NB4 (cell line): Measurements from ENCODE around the gene HAO1.
"Not testable (repeated sequence)": the region's sequence is repeated elsewhere in the genome, so short reads cannot be mapped to it uniquely, and the experiment has no call there.

ENCODE experiments used
- DNase-seq: peaks from one replicate; pipeline ENCODE4 v3.0.0; 2010; ENCODE audit warnings: low read depth
- H3K4me3 ChIP-seq: one replicate; pipeline ENCODE4 v1.5.1; 2011; ENCODE audit warnings: mild to moderate bottlenecking, low read depth, low read length, moderate library complexity
- CTCF ChIP-seq: IDR thresholded peaks from one replicate; pipeline ENCODE4 v1.5.1; 2012; ENCODE audit warnings: low read depth, low read length
- MAX ChIP-seq: IDR thresholded peaks from 2 replicates; pipeline ENCODE4 v1.6.1; 2011; ENCODE audit warnings: low read depth, low read length
- MYC ChIP-seq: IDR thresholded peaks from 2 replicates; pipeline ENCODE4 v1.6.1; 2011; ENCODE audit warnings: low read depth, low read length
- POLR2A ChIP-seq: IDR thresholded peaks from 2 replicates; pipeline ENCODE4 v1.6.1; 2011; ENCODE audit warnings: mild to moderate bottlenecking; ENCODE audit not compliant: insufficient read length; ENCODE audit errors: extremely low read depth

The HAO1 gene

DNA sequence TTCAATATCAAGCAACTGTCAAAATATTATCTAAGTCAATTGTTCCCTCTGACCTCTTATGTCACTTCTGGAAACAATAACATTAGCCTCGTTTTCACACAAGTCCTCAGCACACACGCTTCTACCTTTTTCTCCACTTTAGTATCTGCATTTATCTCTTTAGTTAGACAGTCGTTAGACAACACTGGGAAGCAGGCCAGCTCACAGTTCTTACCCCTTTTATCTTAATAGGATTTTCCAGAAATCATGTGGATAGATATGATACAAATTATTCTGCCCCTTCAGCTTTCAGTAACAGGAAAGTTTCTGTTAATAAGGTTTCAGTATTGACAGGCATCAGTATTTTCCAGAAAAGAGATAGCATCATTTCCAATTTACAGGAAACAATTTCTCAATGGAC, 25.9 kb upstream of the HAO1 start:
- DNase-seq, result no peak
- no peak overlapping the region for H3K4me3 ChIP-seq
- TF ChIP-seq CTCF, result no peak
- no peak for TF ChIP-seq POLR2A
- no peak for TF ChIP-seq MAX
- no peak for TF ChIP-seq MYC

DNA sequence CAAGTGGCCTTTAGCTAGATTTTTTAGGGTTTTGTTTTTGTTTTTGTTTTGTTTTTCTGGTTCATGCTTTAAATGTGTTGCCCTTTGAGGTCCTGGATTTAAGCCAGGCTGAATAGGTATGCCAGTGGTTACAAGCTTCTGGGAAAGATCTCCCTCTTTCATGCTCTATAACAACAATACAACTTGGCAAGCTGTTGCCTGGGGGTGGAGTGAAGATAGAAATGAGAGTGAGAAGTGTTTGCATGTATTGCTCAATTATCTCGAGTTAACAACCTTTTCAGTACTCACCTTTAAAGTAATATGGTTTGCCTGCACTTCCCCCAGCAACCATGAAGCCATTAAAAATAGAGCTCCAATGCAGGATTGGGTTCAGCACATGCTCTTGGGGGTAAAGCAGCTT, 19.2 kb upstream of the HAO1 start:
- DNase-seq, result no peak
- no peak overlapping the region for H3K4me3 ChIP-seq
- TF ChIP-seq POLR2A, result no peak
- no peak for TF ChIP-seq MAX
- TF ChIP-seq CTCF, result no peak

DNA sequence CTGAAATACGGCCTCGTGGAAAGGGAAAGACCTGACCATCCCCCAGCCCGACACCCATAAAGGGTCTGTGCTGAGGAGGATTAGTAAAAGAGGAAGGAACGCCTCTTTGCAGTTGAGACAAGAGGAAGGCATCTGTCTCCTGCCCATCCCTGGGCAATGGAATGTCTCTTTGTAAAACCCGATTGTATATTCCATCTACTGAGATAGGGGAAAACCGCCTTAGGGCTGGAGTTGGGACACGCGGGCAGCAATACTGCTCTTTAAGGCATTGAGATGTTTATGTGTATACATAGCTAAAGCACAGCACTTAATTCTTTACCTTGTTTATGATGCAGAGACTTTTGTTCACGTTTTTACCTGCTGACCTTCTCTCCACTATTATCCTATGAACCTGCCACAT, 16.3 kb upstream of the HAO1 start:
- H3K4me3 ChIP-seq, DNase-seq: not testable (repeated sequence)

DNA sequence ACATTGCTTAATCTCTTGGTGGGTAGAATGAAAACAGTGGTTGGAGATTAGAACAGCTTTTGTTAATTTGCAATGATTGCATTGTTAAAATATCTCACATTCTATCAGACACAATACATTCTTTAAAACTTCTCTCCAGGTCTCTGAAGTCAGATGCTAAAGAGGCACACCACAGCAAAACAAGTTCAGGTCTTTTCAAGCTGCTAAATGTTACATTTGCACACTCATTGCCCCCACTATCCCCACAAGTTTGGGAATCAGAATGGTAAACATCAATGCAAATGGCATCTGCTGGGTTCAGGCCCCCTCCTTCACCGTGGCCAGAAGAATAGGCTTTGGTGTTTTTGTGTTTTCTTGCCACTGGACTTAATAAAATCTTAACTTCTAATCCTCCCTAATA, 10.1 kb upstream of the HAO1 start:
- TF ChIP-seq MAX (no peak), MYC (no peak), CTCF (no peak), POLR2A (no peak)
- DNase-seq, result no peak
- H3K4me3 ChIP-seq, result no peak overlapping the region

DNA sequence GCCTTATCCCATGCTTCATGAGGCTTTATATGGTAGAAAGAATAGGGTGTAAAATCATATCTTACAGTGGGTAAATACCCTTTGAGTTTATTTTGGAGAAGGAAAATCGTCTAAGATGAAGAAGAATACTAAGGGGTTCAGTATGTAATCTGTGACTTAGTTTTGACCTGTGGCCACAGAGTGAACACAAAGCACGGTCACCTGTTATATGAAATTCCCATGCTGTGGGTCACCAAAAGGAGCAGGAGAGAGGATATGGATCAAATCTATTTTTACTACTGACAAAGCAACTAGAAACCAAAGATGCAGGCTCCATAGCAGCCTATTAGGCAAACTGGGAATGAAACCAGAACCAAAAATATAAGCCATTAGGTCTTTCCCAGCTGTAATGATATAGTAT, 3.6 kb upstream of the HAO1 start:
- no peak for DNase-seq
- TF ChIP-seq CTCF (no peak), MYC (no peak), MAX (no peak), POLR2A (no peak)
- no peak overlapping the region for H3K4me3 ChIP-seq

DNA sequence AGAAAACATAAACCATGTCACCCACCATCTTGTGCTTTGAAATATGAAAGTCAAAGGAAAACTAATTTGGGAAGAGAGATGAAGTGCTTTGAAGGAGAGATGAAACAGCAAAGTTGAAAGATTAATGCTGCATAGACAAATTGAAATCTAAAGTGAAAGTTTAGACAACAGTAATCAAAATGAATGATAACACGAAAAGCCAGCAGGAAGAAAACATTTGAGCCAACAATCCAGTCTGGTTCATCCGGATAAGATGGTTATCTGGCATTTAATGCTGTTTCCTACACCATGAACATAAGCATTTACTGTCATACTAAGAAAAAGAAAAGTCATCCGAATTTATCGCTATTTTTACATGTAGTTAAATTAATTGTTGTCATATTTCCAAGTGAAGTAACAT, 595 bp downstream of the HAO1 start:
- H3K4me3 ChIP-seq, result no peak overlapping the region
- DNase-seq, result no peak
- TF ChIP-seq CTCF, result no peak
- no peak for TF ChIP-seq MYC
- no peak for TF ChIP-seq POLR2A
- TF ChIP-seq MAX, result no peak
